Motor neuron (in vitro differentiated cells): ENCODE measurements around the gene TMPRSS15. TPM values are rescaled to one million over a fixed set of nuclear protein-coding genes. Genes with fewer than 3 reads are reported as not detected.
A peak's percentile ranks its signal among the peaks of the same experiment; 100 is the strongest.

ENCODE experiments used
- ATAC-seq, 8 experiments: fragments of 200-7000 bp; cut with Tn5 transposase; replicated peaks in 6 of 8; 2 replicates each; pipeline ENCODE4 v1.8.0; 2021; ENCODE audit warnings: mild to moderate bottlenecking in 8 of 8, moderate library complexity in 8 of 8
- H3K27ac ChIP-seq, 2 donors: fragments of 250-450 bp; sonication (Bioruptor Pico); 2 replicates each; pipeline ENCODE4 v1.9.0; 2021; ENCODE audit warnings: antibody characterized with exemption in 2 of 2, mild to moderate bottlenecking in 2 of 2, moderate library complexity in 1 of 2
- H3K4me1 ChIP-seq, 2 donors: fragments of 250-450 bp; sonication (Bioruptor Pico); replicated peaks in 1 of 2; 2 replicates each; pipeline ENCODE4 v1.6.1; 2021; ENCODE audit warnings: antibody characterized with exemption in 2 of 2, mild to moderate bottlenecking in 2 of 2, moderate library complexity in 1 of 2
- H3K4me3 ChIP-seq, 5 donors: fragments of 250-450 bp; sonication (Bioruptor Pico); 2 replicates each; pipeline ENCODE4 v1.9.0; 2021; ENCODE audit warnings: antibody characterized with exemption in 5 of 5, mild to moderate bottlenecking in 5 of 5, moderate library complexity in 4 of 5
- WGBS, 10 experiments: fragments of 450-650 bp; shearing (Covaris generic); methylation state at CpG; one replicate each; pipeline ENCODE4 v1.0.0; 2022; 5-methylcytosine and 5-hydroxymethylcytosine counted together
- in situ Hi-C, 9 experiments: fragments of 400-800 bp; cut with MboI; loops; one replicate each; pipeline ENCODE4 v1.15.0; 2021; ENCODE audit warnings: low sequenced_read_pairs in 9 of 9, low pct_unique_long_range_greater_than_20kb in 2 of 9; ENCODE audit not compliant: unreplicated experiment in 9 of 9
- total RNA-seq, 8 experiments: library from RNA; unstranded; fragments of 300-600 nt; gene quantifications; 2 replicates each; pipeline versions ENCODE4 v1.2.3 to v1.2.4, GENCODE V29; 2022

TMPRSS15 gene
- total RNA-seq, 8 experiments from 2014 or later: 0.05 to 210 (median 0.33) TPM; not detected in 1

DNA sequence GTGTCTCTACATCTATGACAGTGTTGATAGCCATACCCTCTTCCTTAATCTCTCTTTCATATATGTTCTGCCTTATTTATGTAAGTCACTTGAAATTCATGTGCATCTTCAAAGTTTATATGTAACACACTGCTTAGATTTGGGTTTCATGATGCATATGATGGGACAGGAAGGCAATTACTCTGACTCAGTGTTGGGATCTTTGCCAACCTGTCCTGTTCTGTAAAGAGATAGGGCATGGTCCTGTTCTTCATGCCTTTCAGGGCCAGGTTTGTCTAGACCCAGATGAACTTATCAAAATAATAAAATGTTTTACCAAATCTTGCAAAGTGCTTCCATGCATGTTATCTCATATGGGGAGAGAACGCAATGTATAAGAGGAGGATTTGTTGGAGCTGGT, 69.5 kb downstream of the TMPRSS15 start:
- WGBS, 10 experiments: 0 to 100% (median 100%) methylated on average over 1 of the region's 1 CpG; no CpG with 5 or more reads in 1 of the 10 experiments
- H3K4me1 ChIP-seq: peaks cover 0 to 3% of the 10 kb centered on the region in 2 donors
- no peak overlapping the region for H3K4me3 ChIP-seq
- no peak for ATAC-seq
- in situ Hi-C loops: no loop called here
- no peak overlapping the region for H3K27ac ChIP-seq

DNA sequence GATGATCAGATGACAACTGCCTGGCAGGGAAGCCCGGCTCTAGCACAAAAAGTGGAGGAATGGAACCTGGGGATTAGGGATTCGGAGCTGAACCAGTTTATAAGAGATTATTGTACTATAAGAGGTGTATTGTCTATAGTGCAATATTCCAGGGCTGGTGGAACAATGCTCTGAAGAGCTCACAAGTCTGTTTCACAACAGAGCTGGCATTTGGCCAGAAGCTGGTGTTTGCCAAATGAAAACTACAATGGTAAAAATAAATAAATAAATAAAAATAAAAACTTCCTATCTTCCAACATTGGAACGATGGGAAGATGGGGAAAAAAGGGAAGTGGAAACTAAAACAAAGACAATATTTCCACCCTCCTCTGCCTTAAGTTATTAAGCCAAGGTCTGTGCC, 85.4 kb downstream of the TMPRSS15 start:
- no peak for ATAC-seq
- H3K4me1 ChIP-seq: no peaks in the 10 kb centered on the region
- WGBS, 10 experiments: 0 to 83% (median 60%) methylated on average over 1 to 3 of the region's 3 CpGs
- in situ Hi-C loops: no loop called here
- no peak overlapping the region for H3K27ac ChIP-seq
- H3K4me3 ChIP-seq: no peak overlapping the region

DNA sequence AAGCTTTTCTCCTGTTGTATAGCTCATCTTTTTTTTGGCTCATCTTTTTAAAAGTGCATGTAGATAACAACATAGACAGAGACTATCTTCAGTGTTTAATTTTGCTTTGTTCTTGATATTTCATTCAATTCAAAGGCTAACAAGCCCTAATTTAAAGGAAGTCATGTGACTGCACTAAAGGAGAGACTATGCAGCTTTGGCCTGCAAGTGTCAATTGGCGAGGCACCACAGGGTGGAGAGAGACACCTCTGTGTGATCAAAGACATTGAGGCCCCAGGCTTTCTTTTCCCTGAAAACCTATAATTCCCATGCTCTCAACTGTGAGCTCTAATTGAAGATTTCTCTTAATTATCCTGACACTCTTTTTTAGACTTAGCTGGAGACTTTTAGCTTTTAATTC, 105.4 kb downstream of the TMPRSS15 start:
- Histone ChIP-seq H3K27ac (no peak overlapping the region), H3K4me1 (no peaks in the 10 kb centered on the region), H3K4me3 (no peak overlapping the region)
- in situ Hi-C loops: loop anchor here in 1 of 9 experiments (25.0 kb wide), 1 partner anchor 89 kb away; no protein-coding TSS in a partner anchor
- ATAC-seq: no peak
- WGBS, 10 experiments: 13 to 80% (median 58%) methylated on average over 1 of the region's 1 CpG; no CpG with 5 or more reads in 2 of the 10 experiments

DNA sequence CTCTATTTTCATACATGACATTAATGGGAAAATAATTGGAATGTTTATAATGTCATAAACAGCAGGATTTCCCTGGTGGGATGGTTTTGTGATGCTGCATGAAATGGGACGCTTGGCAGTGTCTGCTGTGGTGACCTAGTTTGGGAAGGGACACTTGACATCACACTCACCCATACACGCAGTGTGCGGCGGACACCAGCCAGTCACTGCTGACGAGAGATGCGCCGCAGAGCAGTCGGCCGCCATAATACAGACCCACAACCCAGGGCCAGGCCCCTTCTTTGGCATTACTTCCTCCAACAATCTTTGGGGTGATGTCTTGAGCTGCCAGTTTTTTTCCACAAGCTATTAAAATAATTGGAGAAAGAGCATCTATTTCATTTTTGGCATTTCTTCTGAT, 109.5 kb downstream of the TMPRSS15 start:
- 55 to 95% (median 80%) methylated on average over 3 to 7 of the region's 9 CpGs; no CpG with 5 or more reads in 3 of the 10 experiments for WGBS, 10 experiments
- H3K27ac ChIP-seq: no peak overlapping the region
- H3K4me3 ChIP-seq: no peak overlapping the region
- in situ Hi-C loops: loop anchor here in 1 of 9 experiments (25.0 kb wide), 1 partner anchor 93 kb away; no protein-coding TSS in a partner anchor
- ATAC-seq: no peak
- no peaks in the 10 kb centered on the region for H3K4me1 ChIP-seq

DNA sequence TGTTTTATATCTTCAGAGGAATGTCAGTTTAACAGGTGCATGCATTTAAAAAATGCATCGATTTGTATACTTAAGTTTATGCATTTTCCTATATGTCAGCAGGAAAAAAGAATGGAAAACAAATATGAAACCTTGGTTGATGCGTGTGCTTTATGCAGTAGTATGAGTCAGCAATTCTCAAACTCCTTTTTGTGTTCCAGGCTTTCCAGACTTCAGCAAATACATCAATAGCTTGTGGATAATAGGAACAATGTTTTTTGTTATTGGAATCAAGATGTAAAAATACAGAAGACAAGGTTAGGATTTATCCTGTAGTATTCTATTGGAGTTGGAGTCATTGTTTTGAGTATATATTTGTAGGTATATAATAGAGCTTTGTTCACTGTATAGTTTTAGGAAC, 113.7 kb downstream of the TMPRSS15 start:
- 5 to 100% (median 85%) methylated on average over 1 to 2 of the region's 2 CpGs; no CpG with 5 or more reads in 3 of the 10 experiments for WGBS, 10 experiments
- no peak overlapping the region for H3K4me3 ChIP-seq
- no peaks in the 10 kb centered on the region for H3K4me1 ChIP-seq
- ATAC-seq: no peak
- no peak overlapping the region for H3K27ac ChIP-seq
- in situ Hi-C loops: loop anchor here in 1 of 9 experiments (25.0 kb wide), 1 partner anchor 97 kb away; no protein-coding TSS in a partner anchor

DNA sequence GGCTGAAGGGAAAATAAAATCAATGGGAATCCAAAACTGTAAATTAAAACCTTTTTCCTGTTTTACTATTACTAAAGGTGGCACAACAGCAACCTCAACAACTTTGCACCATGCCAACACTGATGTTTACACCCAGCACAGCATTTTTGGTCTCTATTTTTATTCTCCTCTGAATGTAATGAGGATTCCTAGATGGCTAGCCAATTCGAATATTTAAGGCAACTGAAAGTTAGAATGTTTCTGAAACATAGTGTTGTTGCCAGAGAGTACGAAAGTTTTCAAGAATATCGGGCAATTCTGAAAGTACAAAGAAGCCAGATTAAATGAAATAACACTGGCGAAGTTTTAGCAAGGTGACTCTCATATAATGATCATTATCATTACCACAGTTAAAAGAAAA, 118.2 kb downstream of the TMPRSS15 start:
- 12 to 89% (median 74%) methylated on average over 2 to 4 of the region's 4 CpGs for WGBS, 10 experiments
- Histone ChIP-seq H3K27ac (no peak overlapping the region), H3K4me3 (no peak overlapping the region), H3K4me1 (no peaks in the 10 kb centered on the region)
- no peak for ATAC-seq
- in situ Hi-C loops: loop anchor here in 1 of 9 experiments (25.0 kb wide), 1 partner anchor 102 kb away; no protein-coding TSS in a partner anchor

DNA sequence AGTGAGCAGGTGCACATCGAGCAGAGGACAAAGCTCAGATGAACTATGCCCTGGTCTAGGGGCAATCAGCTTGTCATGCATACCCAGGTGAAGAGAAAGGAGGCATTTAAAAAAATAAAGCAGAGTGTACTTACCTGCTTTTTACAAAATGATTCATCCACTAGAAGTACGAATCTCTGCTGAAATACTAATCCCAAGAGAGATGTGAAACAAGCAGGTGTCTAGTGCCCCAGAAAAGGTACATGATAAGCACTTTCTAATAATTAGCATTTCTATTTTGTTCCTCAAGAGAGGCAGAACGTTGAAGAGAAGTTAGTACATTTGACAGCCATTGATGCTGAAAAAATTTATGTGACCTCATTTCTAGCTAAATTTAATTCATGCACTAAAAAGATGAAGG, 127.8 kb downstream of the TMPRSS15 start:
- Histone ChIP-seq H3K4me3 (no peak overlapping the region), H3K27ac (no peak overlapping the region), H3K4me1 (peaks cover 0 to 30% of the 10 kb centered on the region in 2 donors)
- ATAC-seq: no peak
- in situ Hi-C loops: loop anchor here in 1 of 9 experiments (25.0 kb wide), 1 partner anchor 112 kb away; no protein-coding TSS in a partner anchor
- WGBS, 10 experiments: 0 to 71% (median 20%) methylated on average over 1 to 3 of the region's 3 CpGs; no CpG with 5 or more reads in 2 of the 10 experiments

DNA sequence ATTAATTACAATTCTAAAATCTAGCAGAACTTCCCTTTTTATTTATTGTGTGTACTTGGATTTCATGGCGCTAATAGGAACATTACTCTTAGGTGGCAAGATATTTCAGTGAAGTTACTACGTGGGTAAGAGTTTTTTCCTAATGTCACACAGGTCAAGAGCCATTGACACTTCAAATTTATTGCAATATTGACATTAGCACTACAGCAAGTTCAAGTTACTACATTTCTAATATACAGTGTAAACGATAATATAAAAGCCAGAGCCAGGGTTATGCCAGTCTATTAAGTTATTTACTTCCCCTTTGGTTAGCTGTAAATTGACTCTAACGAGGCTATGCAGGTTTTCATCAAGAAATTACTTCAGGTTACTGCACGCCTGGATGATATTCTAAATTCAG, 129.2 kb downstream of the TMPRSS15 start:
- H3K27ac ChIP-seq: no peak overlapping the region
- H3K4me3 ChIP-seq: no peak overlapping the region
- 0 to 87% (median 69%) methylated on average over 1 to 5 of the region's 5 CpGs for WGBS, 10 experiments
- peaks cover 0 to 30% of the 10 kb centered on the region in 2 donors for H3K4me1 ChIP-seq
- in situ Hi-C loops: no loop called here
- no peak for ATAC-seq

DNA sequence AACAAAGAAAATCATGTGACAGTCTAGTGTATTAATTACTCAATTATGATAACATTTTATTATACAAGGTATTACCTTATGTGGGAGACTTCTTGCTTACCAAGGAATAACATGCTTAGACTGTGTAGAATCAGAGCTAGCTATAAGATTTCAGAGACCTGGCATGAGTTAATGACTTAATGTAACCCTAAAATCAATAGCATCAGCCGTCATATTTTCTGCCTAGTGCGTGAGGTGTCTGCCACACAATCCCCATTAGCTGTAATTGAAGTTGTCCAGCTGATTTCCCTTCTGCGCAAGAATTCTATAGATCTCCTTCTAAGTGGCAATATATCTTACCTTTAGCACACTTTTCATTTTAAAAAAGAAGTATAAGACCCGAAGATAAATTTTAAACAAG, 130.2 kb downstream of the TMPRSS15 start:
- peak in 5 of 8 experiments; percentile 54 to 93 (median 72) for ATAC-seq
- Histone ChIP-seq H3K4me3 (no peak overlapping the region), H3K27ac (no peak overlapping the region), H3K4me1 (peaks cover 0 to 30% of the 10 kb centered on the region in 2 donors)
- WGBS, 10 experiments: 12 to 73% (median 51%) methylated on average over 1 to 4 of the region's 4 CpGs
- in situ Hi-C loops: no loop called here

DNA sequence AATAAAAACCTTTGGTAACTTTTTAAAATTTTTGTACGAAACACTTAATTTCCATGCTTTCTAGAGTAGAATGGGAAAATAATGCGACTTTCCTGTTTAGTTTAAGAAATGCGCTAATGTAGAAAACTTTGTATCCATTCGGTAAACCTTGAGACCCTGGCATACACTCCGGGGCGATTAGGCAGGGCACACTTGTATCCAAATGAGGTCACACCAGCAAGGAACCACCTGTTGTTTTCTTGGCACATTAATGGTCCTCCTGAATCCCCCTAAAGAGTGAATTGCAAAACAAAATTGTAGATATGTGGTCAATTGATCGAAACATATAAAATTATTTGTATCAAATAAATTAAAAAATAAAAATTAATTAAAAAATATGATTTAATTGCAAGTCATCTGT, 133.7 kb downstream of the TMPRSS15 start:
- Histone ChIP-seq H3K27ac (no peak overlapping the region), H3K4me3 (no peak overlapping the region), H3K4me1 (peaks cover 0 to 16% of the 10 kb centered on the region in 2 donors)
- ATAC-seq: no peak
- WGBS, 10 experiments: 0 to 100% (median 91%) methylated on average over 1 to 7 of the region's 7 CpGs; no CpG with 5 or more reads in 1 of the 10 experiments
- in situ Hi-C loops: no loop called here

DNA sequence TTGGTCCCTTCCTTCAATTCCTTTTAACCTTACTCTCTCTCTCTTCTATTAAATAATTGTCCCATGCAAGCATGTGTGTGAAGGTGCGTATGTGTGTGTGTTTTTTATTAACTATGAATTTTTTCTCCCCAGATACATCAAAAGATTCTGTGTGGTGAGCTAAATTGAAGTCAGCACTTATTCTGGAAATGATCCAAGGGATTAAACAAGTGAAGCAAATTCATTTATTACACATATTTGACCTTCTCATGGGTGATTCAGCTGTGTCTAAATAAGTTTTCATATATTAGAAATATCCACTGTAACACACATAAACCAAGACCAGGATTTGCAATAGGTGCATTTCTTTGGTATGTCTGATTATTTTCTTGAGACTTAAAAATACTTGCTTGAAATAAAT, 134.7 kb downstream of the TMPRSS15 start:
- H3K4me3 ChIP-seq: no peak overlapping the region
- no peak overlapping the region for H3K27ac ChIP-seq
- in situ Hi-C loops: no loop called here
- 0 to 100% (median 89%) methylated on average over 1 of the region's 1 CpG; no CpG with 5 or more reads in 1 of the 10 experiments for WGBS, 10 experiments
- H3K4me1 ChIP-seq: peaks cover 0 to 6% of the 10 kb centered on the region in 2 donors
- ATAC-seq: no peak

DNA sequence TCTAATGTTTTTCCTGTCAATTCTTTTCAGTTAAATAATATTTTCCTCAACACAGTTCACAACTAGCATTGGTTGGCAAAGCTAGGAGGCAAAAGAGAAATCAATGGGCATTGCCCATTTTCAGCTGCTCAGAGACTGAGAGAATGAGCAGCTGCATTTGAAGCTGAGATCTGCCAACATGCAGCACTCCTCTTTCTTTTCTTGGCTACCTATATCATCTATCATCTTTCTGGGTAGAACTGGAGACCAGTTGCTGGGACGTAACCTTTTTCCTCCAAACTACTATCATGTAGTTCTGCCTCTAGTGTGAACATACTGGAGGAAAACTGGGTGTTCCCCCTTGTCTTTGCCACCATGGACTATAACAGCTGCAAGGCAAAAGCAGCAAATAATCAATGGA, 136.1 kb downstream of the TMPRSS15 start:
- Histone ChIP-seq H3K4me1 (no peaks in the 10 kb centered on the region), H3K4me3 (no peak overlapping the region), H3K27ac (no peak overlapping the region)
- WGBS, 10 experiments: 0 to 100% (median 63%) methylated on average over 1 of the region's 1 CpG; no CpG with 5 or more reads in 7 of the 10 experiments
- in situ Hi-C loops: no loop called here
- no peak for ATAC-seq

DNA sequence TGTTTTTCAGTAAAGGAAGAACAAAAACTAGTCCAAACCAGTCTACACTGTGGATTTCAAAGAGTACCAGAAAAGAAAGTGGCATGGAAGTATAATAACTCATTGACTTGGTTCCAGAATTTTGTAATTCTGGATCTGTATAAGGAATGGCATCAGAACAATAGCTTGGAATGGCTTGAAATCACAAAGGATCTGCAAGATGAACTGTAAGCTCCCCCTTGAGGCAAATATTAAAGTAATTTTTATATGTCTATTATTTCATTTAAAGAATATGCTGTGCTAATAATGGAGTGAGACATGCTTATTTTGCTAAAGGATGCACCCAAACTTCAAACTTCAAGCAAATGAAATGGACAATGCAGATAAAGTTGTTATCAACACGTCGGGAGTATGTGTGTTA, 137.6 kb downstream of the TMPRSS15 start:
- in situ Hi-C loops: no loop called here
- WGBS, 10 experiments: 0 to 100% (median 75%) methylated on average over 2 of the region's 2 CpGs; no CpG with 5 or more reads in 3 of the 10 experiments
- Histone ChIP-seq H3K4me3 (no peak overlapping the region), H3K4me1 (no peaks in the 10 kb centered on the region), H3K27ac (no peak overlapping the region)
- no peak for ATAC-seq

DNA sequence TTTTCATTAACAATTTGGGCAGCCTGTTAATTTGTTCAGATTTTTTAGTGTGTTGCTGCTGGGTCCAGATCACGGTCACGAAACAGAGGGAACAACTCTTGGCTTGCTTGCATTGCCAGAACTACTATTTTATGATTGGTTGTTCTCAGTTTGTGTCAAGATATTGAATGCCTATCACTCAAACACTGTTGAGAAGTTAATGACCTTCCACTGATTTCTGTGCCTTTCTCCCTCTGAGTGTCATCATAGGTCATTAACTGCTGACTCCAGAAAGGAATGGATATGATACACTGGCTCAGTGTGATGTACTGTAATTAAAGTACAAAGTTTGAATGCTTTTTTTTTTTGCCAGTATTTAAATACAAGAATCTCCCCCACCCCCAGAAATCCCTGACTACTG, 149.8 kb downstream of the TMPRSS15 start:
- in situ Hi-C loops: no loop called here
- 0 to 100% (median 63%) methylated on average over 2 of the region's 2 CpGs; no CpG with 5 or more reads in 2 of the 10 experiments for WGBS, 10 experiments
- ATAC-seq: no peak
- no peak overlapping the region for H3K27ac ChIP-seq
- H3K4me3 ChIP-seq: no peak overlapping the region
- no peaks in the 10 kb centered on the region for H3K4me1 ChIP-seq
